ENCODE data around the gene KPTN. TPM values are rescaled to one million over a fixed set of nuclear protein-coding genes. Genes with fewer than 3 reads are reported as not detected.

Gene KPTN
- total RNA-seq, 1 donor: 2.6 TPM

- TF ChIP-seq CTCF (IDR thresholded peaks at IDR 0.05; ENCODE audit: insufficient read depth, low read depth, low read length): no peak
- H3K4me3 ChIP-seq (ENCODE audit: low read depth, low read length): no peak overlapping the region
- DNase-seq (ENCODE audit: low read depth): no peak
Observed at GRCh38 chr19:47456721-47457474, 27.1 kb downstream of the KPTN start.

GRCh38 chr19:47450478-47450877 is 33.5 kb downstream of the KPTN start:
- H3K4me3 ChIP-seq (ENCODE audit: low read depth, low read length): no peak overlapping the region
- no peak for DNase-seq (ENCODE audit: low read depth)
- TF ChIP-seq CTCF (IDR thresholded peaks at IDR 0.05; ENCODE audit: insufficient read depth, low read depth, low read length): no peak

- no peak for TF ChIP-seq CTCF (IDR thresholded peaks at IDR 0.05; ENCODE audit: insufficient read depth, low read depth, low read length)
- DNase-seq (ENCODE audit: low read depth): no peak
- no peak overlapping the region for H3K4me3 ChIP-seq (ENCODE audit: low read depth, low read length)
Observed at GRCh38 chr19:47448360-47448727, 35.7 kb downstream of the KPTN start.

- no peak overlapping the region for H3K4me3 ChIP-seq (ENCODE audit: low read depth, low read length)
- peak; percentile 17 for DNase-seq (ENCODE audit: low read depth)
- TF ChIP-seq CTCF (IDR thresholded peaks at IDR 0.05; ENCODE audit: insufficient read depth, low read depth, low read length): no peak
Observed at GRCh38 chr19:47447470-47448359, 36.3 kb downstream of the KPTN start.

GRCh38 chr19:47446534-47447469 is 37.2 kb downstream of the KPTN start:
- no peak for TF ChIP-seq CTCF (IDR thresholded peaks at IDR 0.05; ENCODE audit: insufficient read depth, low read depth, low read length)
- no peak for DNase-seq (ENCODE audit: low read depth)
- no peak overlapping the region for H3K4me3 ChIP-seq (ENCODE audit: low read depth, low read length)

- peak; percentile 30 for DNase-seq (ENCODE audit: low read depth)
- TF ChIP-seq CTCF (IDR thresholded peaks at IDR 0.05; ENCODE audit: insufficient read depth, low read depth, low read length): no peak
- H3K4me3 ChIP-seq (ENCODE audit: low read depth, low read length): no peak overlapping the region
Observed at GRCh38 chr19:47445937-47446402, 38.0 kb downstream of the KPTN start.

Data from fibroblast of villous mesenchyme (primary cell).